ENCODE measurements around the gene TCF7L2.

TCF7L2 gene

GRCh38 chr10:113027574-113028455 lies 77.8 kb downstream of the TCF7L2 start:
- TF ChIP-seq, protein P1, sequence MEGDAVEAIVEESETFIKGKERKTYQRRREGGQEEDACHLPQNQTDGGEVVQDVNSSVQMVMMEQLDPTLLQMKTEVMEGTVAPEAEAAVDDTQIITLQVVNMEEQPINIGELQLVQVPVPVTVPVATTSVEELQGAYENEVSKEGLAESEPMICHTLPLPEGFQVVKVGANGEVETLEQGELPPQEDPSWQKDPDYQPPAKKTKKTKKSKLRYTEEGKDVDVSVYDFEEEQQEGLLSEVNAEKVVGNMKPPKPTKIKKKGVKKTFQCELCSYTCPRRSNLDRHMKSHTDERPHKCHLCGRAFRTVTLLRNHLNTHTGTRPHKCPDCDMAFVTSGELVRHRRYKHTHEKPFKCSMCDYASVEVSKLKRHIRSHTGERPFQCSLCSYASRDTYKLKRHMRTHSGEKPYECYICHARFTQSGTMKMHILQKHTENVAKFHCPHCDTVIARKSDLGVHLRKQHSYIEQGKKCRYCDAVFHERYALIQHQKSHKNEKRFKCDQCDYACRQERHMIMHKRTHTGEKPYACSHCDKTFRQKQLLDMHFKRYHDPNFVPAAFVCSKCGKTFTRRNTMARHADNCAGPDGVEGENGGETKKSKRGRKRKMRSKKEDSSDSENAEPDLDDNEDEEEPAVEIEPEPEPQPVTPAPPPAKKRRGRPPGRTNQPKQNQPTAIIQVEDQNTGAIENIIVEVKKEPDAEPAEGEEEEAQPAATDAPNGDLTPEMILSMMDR (IDR thresholded peaks at IDR 0.05; ENCODE audit: low read depth, low read length), result no peak
- H3K4me3 ChIP-seq (replicated peaks in 1 of 2; ENCODE audit: low read depth in 2 of 2, low read length in 2 of 2), result no peak overlapping the region
- DNase-seq (ENCODE audit: low read depth in 2 of 2), result peak in 1 of 2 donors; percentile 40

GRCh38 chr10:113028456-113029440 lies 78.7 kb downstream of the TCF7L2 start:
- no peak overlapping the region for H3K4me3 ChIP-seq (replicated peaks in 1 of 2; ENCODE audit: low read depth in 2 of 2, low read length in 2 of 2)
- no peak for DNase-seq (ENCODE audit: low read depth in 2 of 2)
- TF ChIP-seq, protein P1 (IDR thresholded peaks at IDR 0.05; ENCODE audit: low read depth, low read length), result no peak

DNA sequence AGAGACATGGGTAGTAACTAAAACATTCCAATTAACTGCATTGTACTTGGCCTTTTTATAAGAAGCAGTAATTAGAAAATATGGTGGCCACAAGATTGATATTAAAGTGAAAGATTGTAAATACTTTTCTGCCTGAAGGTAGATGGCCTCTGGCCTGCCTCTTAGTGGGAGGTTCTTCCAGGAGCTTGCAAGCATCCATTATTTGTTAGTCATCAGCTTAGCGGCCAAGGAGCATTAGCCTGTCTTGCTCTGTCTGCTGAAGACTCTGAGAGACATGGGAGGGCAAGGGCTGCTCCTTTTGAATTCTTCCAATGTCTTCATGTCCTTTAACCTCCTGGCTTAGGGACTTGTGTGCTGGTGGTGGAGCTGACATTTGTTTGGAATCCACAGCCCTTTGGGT lies 80.4 kb downstream of the TCF7L2 start:
- peak in 1 of 2 donors; percentile 44 for DNase-seq (ENCODE audit: low read depth in 2 of 2)
- TF ChIP-seq, protein P1 (IDR thresholded peaks at IDR 0.05; ENCODE audit: low read depth, low read length), result no peak
- H3K4me3 ChIP-seq (replicated peaks in 1 of 2; ENCODE audit: low read depth in 2 of 2, low read length in 2 of 2), result no peak overlapping the region

GRCh38 chr10:113031147-113031546 lies 81.1 kb downstream of the TCF7L2 start:
- TF ChIP-seq, protein P1 (IDR thresholded peaks at IDR 0.05; ENCODE audit: low read depth, low read length), result no peak
- no peak for DNase-seq (ENCODE audit: low read depth in 2 of 2)
- no peak overlapping the region for H3K4me3 ChIP-seq (replicated peaks in 1 of 2; ENCODE audit: low read depth in 2 of 2, low read length in 2 of 2)

DNA sequence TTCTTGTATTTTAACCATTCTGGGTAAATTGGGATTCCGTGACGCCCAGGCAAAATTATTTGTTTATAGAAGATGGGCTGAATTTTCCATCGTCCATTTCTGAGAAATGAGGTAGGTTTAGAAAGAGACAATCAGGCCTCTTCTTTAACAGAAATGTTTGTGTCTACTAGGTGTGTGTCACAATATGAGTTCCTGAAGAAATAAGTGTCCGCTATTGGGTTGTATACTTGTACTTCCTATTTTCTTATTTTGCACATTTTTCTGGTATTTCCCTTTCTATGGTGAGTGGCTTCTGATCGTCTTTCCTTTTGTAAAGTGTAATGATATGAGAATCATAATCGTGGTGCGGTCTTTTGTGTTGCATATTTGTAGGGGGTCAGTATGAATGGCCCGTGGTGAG lies 83.9 kb downstream of the TCF7L2 start:
- no peak overlapping the region for H3K4me3 ChIP-seq (replicated peaks in 1 of 2; ENCODE audit: low read depth in 2 of 2, low read length in 2 of 2)
- no peak for DNase-seq (ENCODE audit: low read depth in 2 of 2)
- TF ChIP-seq, protein P1 (IDR thresholded peaks at IDR 0.05; ENCODE audit: low read depth, low read length), result no peak

DNA sequence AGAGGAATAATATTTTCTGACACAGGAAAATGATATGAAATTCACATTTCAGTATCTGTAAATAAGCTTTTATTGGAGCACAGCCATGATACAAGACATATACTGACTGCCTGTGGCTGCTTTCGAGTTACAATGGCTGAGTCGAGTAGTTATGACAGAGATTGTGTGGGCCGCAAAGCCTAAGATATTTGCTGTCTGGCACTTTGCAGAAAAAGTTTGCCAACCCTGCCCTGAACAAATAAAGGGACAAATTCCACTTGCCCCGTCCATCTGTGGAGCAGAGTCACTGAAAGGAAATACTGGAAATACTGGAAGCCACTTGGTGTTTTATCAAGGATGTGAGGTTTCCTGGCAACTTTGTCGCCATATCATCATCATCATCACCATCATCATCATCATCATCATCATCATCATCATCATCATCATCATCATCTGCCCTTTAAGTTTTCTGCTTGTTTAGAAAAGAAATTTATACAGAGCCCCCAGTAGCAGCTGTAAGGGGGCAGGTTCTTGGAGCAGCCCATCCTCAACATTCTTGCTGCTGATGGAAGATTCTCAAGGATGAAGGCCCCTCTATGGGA lies 85.8 kb downstream of the TCF7L2 start:
- TF ChIP-seq, protein P1 (IDR thresholded peaks at IDR 0.05; ENCODE audit: low read depth, low read length), result no peak
- peak in 1 of 2 donors; percentile 48 for DNase-seq (ENCODE audit: low read depth in 2 of 2)
- H3K4me3 ChIP-seq (replicated peaks in 1 of 2; ENCODE audit: low read depth in 2 of 2, low read length in 2 of 2), result no peak overlapping the region
